ENCODE measurements around the gene MAPT. TPM values are rescaled to one million over a fixed set of nuclear protein-coding genes. Genes with fewer than 3 reads are reported as not detected.

MAPT gene
- total RNA-seq, 1 experiment from 2014 or later = 8.3 TPM

DNA sequence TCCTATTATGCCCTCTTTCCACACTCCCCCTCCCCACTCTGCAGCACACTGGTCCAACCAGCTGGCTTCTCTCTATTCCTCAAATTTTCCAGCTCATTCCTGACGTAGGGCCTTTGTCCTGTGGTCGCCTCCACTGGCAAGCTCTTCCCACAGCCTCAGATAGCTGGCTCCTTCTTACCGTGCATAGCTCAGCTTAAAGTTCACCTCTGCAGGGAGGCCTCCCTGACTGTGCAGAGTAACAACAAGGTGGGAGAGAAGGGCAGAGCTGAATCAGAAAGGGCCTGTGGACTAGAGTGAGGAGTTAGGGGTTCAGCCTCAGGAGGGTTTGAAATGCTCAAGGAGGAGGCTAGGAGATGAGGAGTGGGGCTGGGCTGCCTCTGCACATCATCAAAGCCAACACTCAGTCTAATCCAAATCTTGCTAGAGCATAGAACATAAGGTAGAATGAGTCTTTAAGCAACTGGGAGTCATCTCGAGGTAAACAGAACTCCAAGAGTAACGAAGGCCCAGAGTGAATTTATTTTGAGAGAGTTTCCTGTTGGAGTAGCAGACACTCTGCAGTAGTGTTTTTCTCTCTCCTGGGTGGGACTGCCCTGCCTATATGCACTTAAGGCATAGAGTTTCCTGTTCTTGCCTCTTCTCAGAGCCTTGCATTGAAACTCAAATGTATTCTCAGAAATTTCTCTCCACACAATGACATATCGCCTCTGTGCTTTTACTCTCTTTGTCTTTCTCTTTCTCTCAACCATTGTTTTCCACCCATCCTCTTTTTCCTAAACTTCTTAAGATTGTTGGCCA, 30.3 kb upstream of the MAPT start:
- Histone ChIP-seq H3K36me3 (ENCODE audit: insufficient read depth, low read length, poor library complexity, severe bottlenecking) (no peaks in the 10 kb centered on the region), H3K27me3 (replicated peaks; ENCODE audit: insufficient read depth, low read depth, low read length, poor library complexity) (no peaks in the 10 kb centered on the region), H3K4me1 (ENCODE audit: insufficient read depth, low read length, poor library complexity, severe bottlenecking) (no peaks in the 10 kb centered on the region), H3K27ac (ENCODE audit: low read depth, low read length, poor library complexity, severe bottlenecking) (no peak overlapping the region), H3K9me3 (ENCODE audit: low read depth, low read length, poor library complexity, severe bottlenecking) (no peaks in the 10 kb centered on the region), H3K4me3 (ENCODE audit: low read depth, low read length, poor library complexity, severe bottlenecking) (no peak overlapping the region)
- no peak for DNase-seq (ENCODE audit: low spot score)
- CTCF ChIA-PET = no interaction called here
- POLR2A ChIA-PET (ENCODE audit: low non-redundant PET) = no interaction called here
- intact Hi-C loops (cut with micrococcal nuclease; ENCODE audit: unreplicated experiment) = no loop called here
- no TSS peak for BruUV-seq (replicated peaks)
- TF ChIP-seq EZH2 (IDR thresholded peaks at IDR 0.05; ENCODE audit: borderline replicate concordance, low read depth, low read length, poor library complexity, severe bottlenecking) = no peak
- TF ChIP-seq, protein P1, sequence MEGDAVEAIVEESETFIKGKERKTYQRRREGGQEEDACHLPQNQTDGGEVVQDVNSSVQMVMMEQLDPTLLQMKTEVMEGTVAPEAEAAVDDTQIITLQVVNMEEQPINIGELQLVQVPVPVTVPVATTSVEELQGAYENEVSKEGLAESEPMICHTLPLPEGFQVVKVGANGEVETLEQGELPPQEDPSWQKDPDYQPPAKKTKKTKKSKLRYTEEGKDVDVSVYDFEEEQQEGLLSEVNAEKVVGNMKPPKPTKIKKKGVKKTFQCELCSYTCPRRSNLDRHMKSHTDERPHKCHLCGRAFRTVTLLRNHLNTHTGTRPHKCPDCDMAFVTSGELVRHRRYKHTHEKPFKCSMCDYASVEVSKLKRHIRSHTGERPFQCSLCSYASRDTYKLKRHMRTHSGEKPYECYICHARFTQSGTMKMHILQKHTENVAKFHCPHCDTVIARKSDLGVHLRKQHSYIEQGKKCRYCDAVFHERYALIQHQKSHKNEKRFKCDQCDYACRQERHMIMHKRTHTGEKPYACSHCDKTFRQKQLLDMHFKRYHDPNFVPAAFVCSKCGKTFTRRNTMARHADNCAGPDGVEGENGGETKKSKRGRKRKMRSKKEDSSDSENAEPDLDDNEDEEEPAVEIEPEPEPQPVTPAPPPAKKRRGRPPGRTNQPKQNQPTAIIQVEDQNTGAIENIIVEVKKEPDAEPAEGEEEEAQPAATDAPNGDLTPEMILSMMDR (conservative IDR thresholded peaks at IDR 0.05; ENCODE audit: low read depth, low read length) = no peak

DNA sequence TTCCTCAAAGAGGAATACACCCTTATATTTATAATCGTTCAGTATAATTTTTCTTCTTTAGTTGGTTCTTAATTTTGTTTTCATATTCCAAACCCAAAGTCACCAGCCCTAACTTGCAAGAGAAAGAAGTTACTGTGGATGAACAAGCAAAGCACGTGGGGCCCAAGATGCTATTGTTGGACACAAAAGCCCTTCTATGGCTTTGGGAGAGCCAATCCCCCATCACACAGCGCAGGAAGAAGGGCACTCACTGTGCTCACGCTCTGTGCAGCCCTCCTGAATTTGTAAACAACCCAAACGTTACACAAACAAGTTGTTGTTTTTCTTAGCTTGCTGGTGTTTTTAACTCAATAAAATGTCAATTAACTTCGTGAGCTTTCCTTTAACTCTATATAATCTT, 27.2 kb upstream of the MAPT start:
- intact Hi-C loops (cut with micrococcal nuclease; ENCODE audit: unreplicated experiment) = no loop called here
- H3K36me3 ChIP-seq (ENCODE audit: insufficient read depth, low read length, poor library complexity, severe bottlenecking) = no peaks in the 10 kb centered on the region
- no TSS peak for BruUV-seq (replicated peaks)
- CTCF ChIA-PET = no interaction called here
- H3K9me3 ChIP-seq (ENCODE audit: low read depth, low read length, poor library complexity, severe bottlenecking) = no peaks in the 10 kb centered on the region
- TF ChIP-seq, protein P1 (conservative IDR thresholded peaks at IDR 0.05; ENCODE audit: low read depth, low read length) = no peak
- TF ChIP-seq EZH2 (IDR thresholded peaks at IDR 0.05; ENCODE audit: borderline replicate concordance, low read depth, low read length, poor library complexity, severe bottlenecking) = no peak
- H3K27ac ChIP-seq (ENCODE audit: low read depth, low read length, poor library complexity, severe bottlenecking) = no peak overlapping the region
- POLR2A ChIA-PET (ENCODE audit: low non-redundant PET) = no interaction called here
- no peak for DNase-seq (ENCODE audit: low spot score)
- no peaks in the 10 kb centered on the region for H3K27me3 ChIP-seq (replicated peaks; ENCODE audit: insufficient read depth, low read depth, low read length, poor library complexity)
- H3K4me3 ChIP-seq (ENCODE audit: low read depth, low read length, poor library complexity, severe bottlenecking) = no peak overlapping the region
- peaks cover 10% of the 10 kb centered on the region for H3K4me1 ChIP-seq (ENCODE audit: insufficient read depth, low read length, poor library complexity, severe bottlenecking)

DNA sequence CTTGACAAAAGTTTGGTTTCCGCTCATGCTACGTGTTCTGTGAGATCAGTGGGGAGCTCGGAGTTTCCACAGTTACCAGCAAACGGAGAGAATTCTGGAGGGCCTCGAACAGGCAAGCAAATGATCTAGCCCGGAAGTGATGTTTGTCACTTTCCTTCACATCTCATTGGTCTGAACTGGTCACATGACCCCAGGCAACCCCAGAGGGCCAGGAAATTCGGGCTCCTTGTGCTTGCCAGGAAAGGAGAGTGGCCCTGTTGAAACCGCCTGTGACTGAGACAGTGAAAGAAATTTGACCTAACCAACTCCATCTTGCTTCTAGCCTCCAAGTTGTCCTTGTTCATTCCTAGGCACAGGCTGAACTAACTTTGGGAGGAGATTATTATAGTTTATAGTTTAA, 26.7 kb upstream of the MAPT start:
- Histone ChIP-seq H3K4me3 (ENCODE audit: low read depth, low read length, poor library complexity, severe bottlenecking) (no peak overlapping the region), H3K27ac (ENCODE audit: low read depth, low read length, poor library complexity, severe bottlenecking) (no peak overlapping the region), H3K36me3 (ENCODE audit: insufficient read depth, low read length, poor library complexity, severe bottlenecking) (no peaks in the 10 kb centered on the region), H3K27me3 (replicated peaks; ENCODE audit: insufficient read depth, low read depth, low read length, poor library complexity) (no peaks in the 10 kb centered on the region), H3K4me1 (ENCODE audit: insufficient read depth, low read length, poor library complexity, severe bottlenecking) (peaks cover 10% of the 10 kb centered on the region), H3K9me3 (ENCODE audit: low read depth, low read length, poor library complexity, severe bottlenecking) (no peaks in the 10 kb centered on the region)
- DNase-seq (ENCODE audit: low spot score) = no peak
- intact Hi-C loops (cut with micrococcal nuclease; ENCODE audit: unreplicated experiment) = no loop called here
- POLR2A ChIA-PET (ENCODE audit: low non-redundant PET) = no interaction called here
- TF ChIP-seq, protein P1 (conservative IDR thresholded peaks at IDR 0.05; ENCODE audit: low read depth, low read length) = no peak
- TF ChIP-seq EZH2 (IDR thresholded peaks at IDR 0.05; ENCODE audit: borderline replicate concordance, low read depth, low read length, poor library complexity, severe bottlenecking) = no peak
- no TSS peak for BruUV-seq (replicated peaks)
- CTCF ChIA-PET = no interaction called here

All from A673 (cell line).